Endothelial cell (in vitro differentiated cells): ENCODE measurements around the gene SNRPA. TPM values are rescaled to one million over a fixed set of nuclear protein-coding genes. Genes with fewer than 3 reads are reported as not detected.

Experiments
- DNase-seq: peaks from one replicate; pipeline ENCODE4 v3.0.0; 2021; ENCODE audit warnings: low spot score
- H3K27ac Mint-ChIP-seq: one replicate; pipeline ENCODE4 v1.8.0; 2021; ENCODE audit warnings: mixed read lengths, inconsistent platforms; ENCODE audit not compliant: unreplicated experiment
- H3K27me3 Mint-ChIP-seq: one replicate; pipeline ENCODE4 v1.8.0; 2021; ENCODE audit warnings: mild to moderate bottlenecking, moderate library complexity, mixed read lengths, inconsistent platforms; ENCODE audit not compliant: unreplicated experiment
- H3K36me3 Mint-ChIP-seq: one replicate; pipeline ENCODE4 v1.8.0; 2021; ENCODE audit warnings: mild to moderate bottlenecking, low read depth, mixed read lengths, inconsistent platforms; ENCODE audit not compliant: unreplicated experiment
- H3K4me1 Mint-ChIP-seq: one replicate; pipeline ENCODE4 v1.8.0; 2021; ENCODE audit warnings: mild to moderate bottlenecking, mixed read lengths, inconsistent platforms; ENCODE audit not compliant: unreplicated experiment
- H3K4me3 Mint-ChIP-seq: one replicate; pipeline ENCODE4 v1.8.0; 2021; ENCODE audit warnings: mild to moderate bottlenecking, mixed read lengths, inconsistent platforms; ENCODE audit not compliant: unreplicated experiment
- H3K9me3 Mint-ChIP-seq: one replicate; pipeline ENCODE4 v1.8.0; 2021; ENCODE audit warnings: mixed read lengths, inconsistent platforms; ENCODE audit not compliant: unreplicated experiment
- total RNA-seq: library from RNA; stranded (reverse); fragmentation: NEBNext Ultra II Directional; extraction: Animal tissue kit (Norgen Biotek cat#: 25700); gene quantifications from one replicate; pipeline ENCODE4 v1.2.1, GENCODE V29; 2021; ENCODE audit not compliant: unreplicated experiment
- TF ChIP-seq, protein P1 (sequence below): fragments of 200-600 bp; sonication (generic); IDR thresholded peaks from one replicate; pipeline ENCODE4 v1.5.0; 2021; ENCODE audit warnings: antibody characterized with exemption; ENCODE audit not compliant: unreplicated experiment

Gene SNRPA
- total RNA-seq, 1 donor from 2014 or later = 101 TPM

DNA sequence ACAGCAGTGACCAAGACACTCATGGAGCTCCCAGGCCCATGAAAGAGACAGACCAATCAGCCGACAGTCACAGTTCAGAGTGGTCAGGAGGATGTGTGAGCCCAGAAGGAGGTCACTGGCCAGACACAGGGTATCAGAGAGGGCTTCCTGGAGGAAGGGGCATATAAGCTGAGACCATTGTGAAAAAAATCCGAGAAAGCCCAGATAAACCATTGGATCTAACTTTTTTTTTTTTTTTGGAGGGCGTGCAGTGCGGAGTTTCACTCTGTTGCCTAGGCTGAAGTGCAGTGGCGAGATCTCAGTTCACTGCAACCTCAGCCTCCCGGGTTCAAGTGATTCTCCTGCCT, 29.9 kb upstream of the SNRPA start:
- no peak overlapping the region for H3K27ac Mint-ChIP-seq
- H3K4me1 Mint-ChIP-seq = peaks cover 15% of the 10 kb centered on the region
- H3K36me3 Mint-ChIP-seq = peaks cover 25% of the 10 kb centered on the region
- H3K9me3 Mint-ChIP-seq = no peaks in the 10 kb centered on the region
- TF ChIP-seq, protein P1, sequence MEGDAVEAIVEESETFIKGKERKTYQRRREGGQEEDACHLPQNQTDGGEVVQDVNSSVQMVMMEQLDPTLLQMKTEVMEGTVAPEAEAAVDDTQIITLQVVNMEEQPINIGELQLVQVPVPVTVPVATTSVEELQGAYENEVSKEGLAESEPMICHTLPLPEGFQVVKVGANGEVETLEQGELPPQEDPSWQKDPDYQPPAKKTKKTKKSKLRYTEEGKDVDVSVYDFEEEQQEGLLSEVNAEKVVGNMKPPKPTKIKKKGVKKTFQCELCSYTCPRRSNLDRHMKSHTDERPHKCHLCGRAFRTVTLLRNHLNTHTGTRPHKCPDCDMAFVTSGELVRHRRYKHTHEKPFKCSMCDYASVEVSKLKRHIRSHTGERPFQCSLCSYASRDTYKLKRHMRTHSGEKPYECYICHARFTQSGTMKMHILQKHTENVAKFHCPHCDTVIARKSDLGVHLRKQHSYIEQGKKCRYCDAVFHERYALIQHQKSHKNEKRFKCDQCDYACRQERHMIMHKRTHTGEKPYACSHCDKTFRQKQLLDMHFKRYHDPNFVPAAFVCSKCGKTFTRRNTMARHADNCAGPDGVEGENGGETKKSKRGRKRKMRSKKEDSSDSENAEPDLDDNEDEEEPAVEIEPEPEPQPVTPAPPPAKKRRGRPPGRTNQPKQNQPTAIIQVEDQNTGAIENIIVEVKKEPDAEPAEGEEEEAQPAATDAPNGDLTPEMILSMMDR = no peak
- H3K4me3 Mint-ChIP-seq = peak overlapping the region; percentile 61
- no peak for DNase-seq
- H3K27me3 Mint-ChIP-seq = peaks cover 5% of the 10 kb centered on the region

DNA sequence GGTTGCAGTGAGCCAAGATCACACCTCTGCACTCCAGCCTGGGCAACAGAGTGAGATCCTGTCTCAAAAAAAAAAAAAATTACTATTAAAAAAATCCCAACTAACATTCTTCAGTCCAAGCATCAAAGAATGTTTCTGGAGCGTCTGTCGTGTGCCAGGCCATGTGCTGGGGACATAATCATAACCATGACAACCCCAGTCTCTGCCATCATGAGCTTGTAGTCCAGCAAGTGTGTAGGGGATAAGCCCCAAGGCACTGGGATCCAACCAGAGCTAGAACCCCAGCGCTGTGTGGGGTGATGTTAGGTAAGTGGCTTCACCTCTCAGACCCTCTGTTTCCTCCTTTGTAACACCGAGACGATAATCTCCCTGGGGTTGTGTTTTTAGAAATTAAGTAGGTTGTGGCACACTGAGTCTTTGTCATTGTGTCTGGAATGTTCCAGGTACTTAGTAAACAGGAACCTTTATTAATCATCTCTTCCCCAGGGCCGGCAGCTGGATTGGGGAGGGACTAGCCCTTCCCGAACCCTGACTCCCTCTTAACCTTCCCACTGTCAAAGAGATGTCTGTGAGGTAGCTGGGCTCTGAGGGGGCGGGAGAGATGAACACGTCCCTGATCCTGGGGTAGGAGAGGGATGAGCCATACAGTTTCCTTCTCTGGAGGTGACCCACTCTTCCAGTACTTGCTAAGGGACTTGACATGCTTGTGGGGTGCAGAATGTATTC, 28.9 kb upstream of the SNRPA start:
- peak overlapping the region; percentile 31 for H3K4me3 Mint-ChIP-seq

DNA sequence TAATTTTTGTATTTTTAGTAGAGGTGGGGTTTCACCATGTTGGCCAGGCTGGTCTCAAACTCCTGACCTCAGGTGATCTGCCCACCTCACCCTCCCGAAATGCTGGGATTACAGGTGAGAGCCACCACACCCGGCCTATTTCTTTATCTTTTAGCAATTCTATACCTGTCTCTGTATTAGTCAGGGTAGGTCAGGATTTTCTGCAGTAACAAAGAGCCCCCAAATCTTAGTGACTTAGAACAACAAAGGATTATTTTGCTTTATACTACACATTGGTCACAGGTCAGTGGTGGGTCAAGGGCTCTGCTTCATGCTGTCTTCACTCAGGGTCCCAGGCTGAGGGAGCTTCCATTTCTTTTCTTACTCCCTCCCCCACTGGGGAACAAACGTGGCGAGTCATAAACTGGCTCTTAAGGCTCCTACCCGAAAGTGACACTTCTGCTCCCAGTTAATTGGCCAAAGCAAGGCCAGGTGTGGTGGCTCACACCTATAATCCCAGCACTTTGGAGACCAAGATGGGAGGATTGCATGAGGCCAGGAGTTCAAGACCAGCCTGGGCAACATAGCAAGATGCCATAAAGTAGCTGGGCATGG, 27.2 kb upstream of the SNRPA start:
- Mint-ChIP-seq H3K27ac (no peak overlapping the region), H3K4me3 (peak overlapping the region; percentile 42), H3K36me3 (peaks cover 31% of the 10 kb centered on the region), H3K4me1 (peaks cover 6% of the 10 kb centered on the region), H3K9me3 (no peaks in the 10 kb centered on the region), H3K27me3 (peaks cover 2% of the 10 kb centered on the region)
- TF ChIP-seq, protein P1 = no peak
- no peak for DNase-seq

More for the DNA sequence above, 28.9 kb upstream of the SNRPA start:
- Mint-ChIP-seq H3K36me3 (peaks cover 25% of the 10 kb centered on the region), H3K27ac (peak overlapping the region; percentile 13), H3K4me1 (peaks cover 11% of the 10 kb centered on the region), H3K27me3 (peaks cover 5% of the 10 kb centered on the region), H3K9me3 (no peaks in the 10 kb centered on the region)
- TF ChIP-seq, protein P1 = no peak
- no peak for DNase-seq

DNA sequence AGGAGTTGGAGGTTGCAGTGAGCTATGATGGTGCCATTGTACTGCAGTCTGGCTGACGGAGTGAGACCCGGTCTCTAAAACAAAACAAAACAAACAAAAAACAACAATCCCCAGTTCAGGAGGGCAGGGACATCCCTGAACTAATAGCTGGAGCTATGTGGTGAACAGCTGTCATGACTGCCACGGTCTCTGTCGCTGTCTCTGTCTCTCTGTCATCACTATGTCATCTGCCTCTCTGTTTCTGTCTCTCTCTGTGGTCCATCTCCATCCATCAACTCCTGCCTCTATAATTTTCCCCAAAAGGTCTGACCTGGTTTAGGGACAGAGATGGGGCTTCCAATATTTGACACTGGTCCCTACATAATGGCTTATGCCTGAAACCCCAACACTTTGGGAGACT, 26.7 kb upstream of the SNRPA start:
- Mint-ChIP-seq H3K27ac (no peak overlapping the region), H3K9me3 (no peaks in the 10 kb centered on the region), H3K4me3 (peak overlapping the region; percentile 25), H3K4me1 (peaks cover 6% of the 10 kb centered on the region), H3K36me3 (peaks cover 31% of the 10 kb centered on the region), H3K27me3 (no peaks in the 10 kb centered on the region)
- DNase-seq = no peak
- TF ChIP-seq, protein P1 = no peak

DNA sequence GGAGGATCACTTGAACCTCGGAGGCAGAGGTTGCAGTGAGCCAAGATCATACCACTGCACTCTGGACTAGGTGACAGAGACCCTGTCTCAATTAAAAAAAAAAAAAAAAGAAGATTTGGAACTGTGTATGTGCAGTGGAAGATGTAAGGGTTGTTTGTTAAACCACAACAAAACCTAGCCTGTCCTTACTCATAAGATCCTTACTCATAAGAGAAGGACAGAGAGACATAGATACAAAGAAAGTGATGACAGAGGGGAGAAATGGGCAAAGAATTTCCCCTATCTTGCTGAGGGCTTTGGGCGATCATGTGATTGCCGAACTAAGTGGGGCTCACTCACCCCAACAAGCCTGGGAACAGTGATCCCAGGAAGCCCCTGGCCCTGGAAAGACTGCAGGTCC, 26.1 kb upstream of the SNRPA start:
- peaks cover 31% of the 10 kb centered on the region for H3K36me3 Mint-ChIP-seq

More for the DNA sequence above, 26.1 kb upstream of the SNRPA start:
- Mint-ChIP-seq H3K4me1 (peaks cover 6% of the 10 kb centered on the region), H3K27me3 (no peaks in the 10 kb centered on the region), H3K27ac (no peak overlapping the region), H3K4me3 (no peak overlapping the region), H3K9me3 (no peaks in the 10 kb centered on the region)
- no peak for DNase-seq
- TF ChIP-seq, protein P1 = no peak
